ENCODE results near the gene IGSF6. TPM values are rescaled to one million over a fixed set of nuclear protein-coding genes. Genes with fewer than 3 reads are reported as not detected.

IGSF6 gene
- polyA plus RNA-seq, 1 donor from 2014 or later = not detected

- no peak overlapping the region for H2AFZ ChIP-seq (ENCODE audit: low read depth, low read length)
- H3K27ac ChIP-seq (ENCODE audit: low read length) = no peak overlapping the region
- no peak overlapping the region for H3K4me3 ChIP-seq (ENCODE audit: low read length)
- no peak overlapping the region for H3K9ac ChIP-seq (ENCODE audit: low read length)
- H3K9me3 ChIP-seq (ENCODE audit: low read length) = no peaks in the 10 kb centered on the region
- H3K27me3 ChIP-seq (ENCODE audit: insufficient read depth, low read depth, low read length) = no peaks in the 10 kb centered on the region
- no peak overlapping the region for H3K4me2 ChIP-seq (ENCODE audit: low read length)
- no peaks in the 10 kb centered on the region for H4K20me1 ChIP-seq (ENCODE audit: insufficient read depth)
- no peaks in the 10 kb centered on the region for H3K9me2 ChIP-seq (ENCODE audit: insufficient read depth, low read length)
- H3F3A ChIP-seq (ENCODE audit: insufficient read depth, low read length, poor library complexity, severe bottlenecking) = peaks cover 3% of the 10 kb centered on the region
- TF ChIP-seq SMC3 (conservative IDR thresholded peaks at IDR 0.05; ENCODE audit: poor library complexity) (no peak), CTCF (IDR thresholded peaks at IDR 0.05; ENCODE audit: poor library complexity, severe bottlenecking) (no peak), POLR2AphosphoS5 (IDR thresholded peaks at IDR 0.05) (no peak), TAF1 (IDR thresholded peaks at IDR 0.05; ENCODE audit: low read depth) (no peak), EP300 (conservative IDR thresholded peaks at IDR 0.05; ENCODE audit: poor library complexity, severe bottlenecking) (no peak), RAD21 (conservative IDR thresholded peaks at IDR 0.05) (no peak)
- TF ChIP-seq, protein P1, sequence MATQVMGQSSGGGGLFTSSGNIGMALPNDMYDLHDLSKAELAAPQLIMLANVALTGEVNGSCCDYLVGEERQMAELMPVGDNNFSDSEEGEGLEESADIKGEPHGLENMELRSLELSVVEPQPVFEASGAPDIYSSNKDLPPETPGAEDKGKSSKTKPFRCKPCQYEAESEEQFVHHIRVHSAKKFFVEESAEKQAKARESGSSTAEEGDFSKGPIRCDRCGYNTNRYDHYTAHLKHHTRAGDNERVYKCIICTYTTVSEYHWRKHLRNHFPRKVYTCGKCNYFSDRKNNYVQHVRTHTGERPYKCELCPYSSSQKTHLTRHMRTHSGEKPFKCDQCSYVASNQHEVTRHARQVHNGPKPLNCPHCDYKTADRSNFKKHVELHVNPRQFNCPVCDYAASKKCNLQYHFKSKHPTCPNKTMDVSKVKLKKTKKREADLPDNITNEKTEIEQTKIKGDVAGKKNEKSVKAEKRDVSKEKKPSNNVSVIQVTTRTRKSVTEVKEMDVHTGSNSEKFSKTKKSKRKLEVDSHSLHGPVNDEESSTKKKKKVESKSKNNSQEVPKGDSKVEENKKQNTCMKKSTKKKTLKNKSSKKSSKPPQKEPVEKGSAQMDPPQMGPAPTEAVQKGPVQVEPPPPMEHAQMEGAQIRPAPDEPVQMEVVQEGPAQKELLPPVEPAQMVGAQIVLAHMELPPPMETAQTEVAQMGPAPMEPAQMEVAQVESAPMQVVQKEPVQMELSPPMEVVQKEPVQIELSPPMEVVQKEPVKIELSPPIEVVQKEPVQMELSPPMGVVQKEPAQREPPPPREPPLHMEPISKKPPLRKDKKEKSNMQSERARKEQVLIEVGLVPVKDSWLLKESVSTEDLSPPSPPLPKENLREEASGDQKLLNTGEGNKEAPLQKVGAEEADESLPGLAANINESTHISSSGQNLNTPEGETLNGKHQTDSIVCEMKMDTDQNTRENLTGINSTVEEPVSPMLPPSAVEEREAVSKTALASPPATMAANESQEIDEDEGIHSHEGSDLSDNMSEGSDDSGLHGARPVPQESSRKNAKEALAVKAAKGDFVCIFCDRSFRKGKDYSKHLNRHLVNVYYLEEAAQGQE (IDR thresholded peaks at IDR 0.05; ENCODE audit: borderline replicate concordance) = no peak
- H3K36me3 ChIP-seq (ENCODE audit: insufficient read depth, low read length) = no peaks in the 10 kb centered on the region
- H3K79me2 ChIP-seq (replicated peaks; ENCODE audit: insufficient read depth, low read length) = peaks cover 82% of the 10 kb centered on the region
These were observed 38.6 kb downstream of the IGSF6 start for GRCh38 chr16:21613781-21614180.

DNA sequence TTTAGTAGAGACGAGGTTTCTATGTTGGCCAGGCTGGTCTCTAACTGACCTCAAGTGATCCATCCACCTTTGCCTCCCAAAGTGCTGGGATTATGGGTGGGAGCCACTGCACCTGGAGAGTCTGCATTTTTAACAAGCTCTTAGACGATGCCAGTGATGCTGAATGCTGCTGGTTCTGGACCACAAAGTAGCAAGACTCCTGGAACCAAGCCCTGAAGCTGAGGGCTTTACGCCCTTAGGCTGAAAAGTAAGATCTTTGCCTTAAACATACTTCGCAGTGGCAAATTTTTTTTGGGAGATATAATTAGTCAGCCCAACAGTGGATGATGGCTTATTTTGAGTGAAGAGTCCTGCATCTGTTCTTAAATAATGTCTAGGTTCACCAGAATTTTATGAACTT, 39.0 kb downstream of the IGSF6 start:
- Histone ChIP-seq H3K9me3 (ENCODE audit: low read length) (no peaks in the 10 kb centered on the region), H3K27ac (ENCODE audit: low read length) (no peak overlapping the region), H3F3A (ENCODE audit: insufficient read depth, low read length, poor library complexity, severe bottlenecking) (peaks cover 3% of the 10 kb centered on the region), H3K4me2 (ENCODE audit: low read length) (no peak overlapping the region), H3K4me3 (ENCODE audit: low read length) (no peak overlapping the region), H3K79me2 (replicated peaks; ENCODE audit: insufficient read depth, low read length) (peaks cover 86% of the 10 kb centered on the region), H2AFZ (ENCODE audit: low read depth, low read length) (no peak overlapping the region), H3K9ac (ENCODE audit: low read length) (no peak overlapping the region), H3K9me2 (ENCODE audit: insufficient read depth, low read length) (no peaks in the 10 kb centered on the region), H3K27me3 (ENCODE audit: insufficient read depth, low read depth, low read length) (no peaks in the 10 kb centered on the region), H4K20me1 (ENCODE audit: insufficient read depth) (no peaks in the 10 kb centered on the region), H3K36me3 (ENCODE audit: insufficient read depth, low read length) (no peaks in the 10 kb centered on the region)
- TF ChIP-seq RAD21 (conservative IDR thresholded peaks at IDR 0.05) (no peak), POLR2AphosphoS5 (IDR thresholded peaks at IDR 0.05) (no peak), CTCF (IDR thresholded peaks at IDR 0.05; ENCODE audit: poor library complexity, severe bottlenecking) (no peak), MXI1 (conservative IDR thresholded peaks at IDR 0.05; ENCODE audit: poor library complexity, severe bottlenecking) (no peak), SMC3 (conservative IDR thresholded peaks at IDR 0.05; ENCODE audit: poor library complexity) (no peak), EP300 (conservative IDR thresholded peaks at IDR 0.05; ENCODE audit: poor library complexity, severe bottlenecking) (no peak), EZH2 (IDR thresholded peaks at IDR 0.05; ENCODE audit: borderline replicate concordance, insufficient read depth, low read length, poor library complexity, severe bottlenecking) (no peak), TAF1 (IDR thresholded peaks at IDR 0.05; ENCODE audit: low read depth) (no peak)
- TF ChIP-seq, protein P1 (IDR thresholded peaks at IDR 0.05; ENCODE audit: borderline replicate concordance) = no peak

Measured in neural cell (in vitro differentiated cells).